Esophagus muscularis mucosa (tissue), 4 donors: ENCODE results near the gene NEUROG3.

ENCODE experiments used
- EP300 ChIP-seq: sonication (generic); formaldehyde crosslinking; IDR thresholded peaks from one replicate; pipeline ENCODE4 v1.6.1; 2017; ENCODE audit warnings: antibody characterized with exemption
- POLR2A ChIP-seq: fragments of 450-650 bp; IDR thresholded peaks from one replicate; pipeline ENCODE4 v1.6.1; 2017; ENCODE audit warnings: antibody characterized with exemption, moderate library complexity, mild to moderate bottlenecking, low read depth
- POLR2AphosphoS5 ChIP-seq, 2 donors: sonication (generic); formaldehyde crosslinking; IDR thresholded peaks; one replicate each; pipeline ENCODE4 v1.6.1; 2017; ENCODE audit warnings: antibody characterized with exemption in 2 of 2
- TF ChIP-seq, protein P1 (sequence below), 3 experiments: fragments of 200-600 bp in 2 of 3; fragments of 450-650 bp in 1 of 3; sonication (generic) in 2 of 3; IDR thresholded peaks; one replicate each; pipeline ENCODE4 v1.5.1; 2017 to 2019; ENCODE audit warnings: antibody characterized with exemption in 3 of 3, mild to moderate bottlenecking in 2 of 3, moderate library complexity in 1 of 3

GRCh38 chr10:69573056-69573806, at the start of gene NEUROG3:
- TF ChIP-seq, protein P1, sequence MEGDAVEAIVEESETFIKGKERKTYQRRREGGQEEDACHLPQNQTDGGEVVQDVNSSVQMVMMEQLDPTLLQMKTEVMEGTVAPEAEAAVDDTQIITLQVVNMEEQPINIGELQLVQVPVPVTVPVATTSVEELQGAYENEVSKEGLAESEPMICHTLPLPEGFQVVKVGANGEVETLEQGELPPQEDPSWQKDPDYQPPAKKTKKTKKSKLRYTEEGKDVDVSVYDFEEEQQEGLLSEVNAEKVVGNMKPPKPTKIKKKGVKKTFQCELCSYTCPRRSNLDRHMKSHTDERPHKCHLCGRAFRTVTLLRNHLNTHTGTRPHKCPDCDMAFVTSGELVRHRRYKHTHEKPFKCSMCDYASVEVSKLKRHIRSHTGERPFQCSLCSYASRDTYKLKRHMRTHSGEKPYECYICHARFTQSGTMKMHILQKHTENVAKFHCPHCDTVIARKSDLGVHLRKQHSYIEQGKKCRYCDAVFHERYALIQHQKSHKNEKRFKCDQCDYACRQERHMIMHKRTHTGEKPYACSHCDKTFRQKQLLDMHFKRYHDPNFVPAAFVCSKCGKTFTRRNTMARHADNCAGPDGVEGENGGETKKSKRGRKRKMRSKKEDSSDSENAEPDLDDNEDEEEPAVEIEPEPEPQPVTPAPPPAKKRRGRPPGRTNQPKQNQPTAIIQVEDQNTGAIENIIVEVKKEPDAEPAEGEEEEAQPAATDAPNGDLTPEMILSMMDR (IDR thresholded peaks at IDR 0.05) = no peak
- TF ChIP-seq POLR2AphosphoS5 (IDR thresholded peaks at IDR 0.05) = no peak
- TF ChIP-seq POLR2A = no peak
- no peak for TF ChIP-seq EP300
